Hematopoietic multipotent progenitor cell treated with erythropoietin and hydrocortisone succinate and interleukin-3 and kit ligand, for 15 days (in vitro differentiated cells): ENCODE data around the gene FAM180A.
"Not testable (repeated sequence)": the region's sequence is repeated elsewhere in the genome, so short reads cannot be mapped to it uniquely, and the experiment has no call there.

ENCODE experiments used
- DNase-seq: peaks from one replicate; pipeline ENCODE4 v3.0.0-alpha.2; 2015; ENCODE audit warnings: low spot score

The FAM180A gene

GRCh38 chr7:135748770-135749169 lies at the start of gene FAM180A:
FAM180A (minus strand) TSS chr7:135748813; CDS start chr7:135748580, 233 bp downstream.
- no peak for DNase-seq

GRCh38 chr7:135798095-135798494 lies 49.5 kb upstream of the FAM180A start:
- DNase-seq: no peak

- DNase-seq: no peak
Observed at GRCh38 chr7:135795846-135796570, 47.4 kb upstream of the FAM180A start.

GRCh38 chr7:135793841-135794240 lies 45.2 kb upstream of the FAM180A start:
- DNase-seq: no peak

- no peak for DNase-seq
Observed at GRCh38 chr7:135792866-135793265, 44.3 kb upstream of the FAM180A start.

- DNase-seq: no peak
Observed at GRCh38 chr7:135792363-135792668, 43.7 kb upstream of the FAM180A start.

- no peak for DNase-seq
Observed at GRCh38 chr7:135791543-135792362, 43.1 kb upstream of the FAM180A start.

GRCh38 chr7:135790371-135790977 lies 41.9 kb upstream of the FAM180A start:
- DNase-seq: no peak

- no peak for DNase-seq
Observed at GRCh38 chr7:135789956-135790355, 41.3 kb upstream of the FAM180A start.

- no peak for DNase-seq
Observed at GRCh38 chr7:135789431-135789830, 40.8 kb upstream of the FAM180A start.

- no peak for DNase-seq
Observed at GRCh38 chr7:135786911-135787310, 38.3 kb upstream of the FAM180A start.

- no peak for DNase-seq
Observed at GRCh38 chr7:135785065-135785464, 36.5 kb upstream of the FAM180A start.

- DNase-seq: no peak
Observed at GRCh38 chr7:135784013-135784412, 35.4 kb upstream of the FAM180A start.

- no peak for DNase-seq
Observed at GRCh38 chr7:135782801-135783200, 34.2 kb upstream of the FAM180A start.

- no peak for DNase-seq
Observed at GRCh38 chr7:135782377-135782776, 33.8 kb upstream of the FAM180A start.

- DNase-seq: no peak
Observed at GRCh38 chr7:135777626-135778398, 29.2 kb upstream of the FAM180A start.

- not testable (repeated sequence) for DNase-seq
Observed at GRCh38 chr7:135775915-135776314, 27.3 kb upstream of the FAM180A start.

- DNase-seq: no peak
Observed at GRCh38 chr7:135775230-135775629, 26.6 kb upstream of the FAM180A start.

GRCh38 chr7:135774284-135774683 lies 25.7 kb upstream of the FAM180A start:
- no peak for DNase-seq

GRCh38 chr7:135773464-135773863 lies 24.9 kb upstream of the FAM180A start:
- DNase-seq: no peak

- DNase-seq: no peak
Observed at GRCh38 chr7:135772639-135773222, 24.1 kb upstream of the FAM180A start.
